CD14-positive monocyte (primary cell): ENCODE measurements around the gene ADAM19. TPM values are rescaled to one million over a fixed set of nuclear protein-coding genes. Genes with fewer than 3 reads are reported as not detected.

Experiments used
- DNase-seq, 3 donors: peaks; one replicate each; pipeline ENCODE4 v3.0.0-alpha.2; 2011 to 2022
- H2AFZ ChIP-seq: 2 replicates; pipeline ENCODE4 v1.6.0; 2012; ENCODE audit warnings: mild to moderate bottlenecking, low read depth, low read length, inconsistent platforms; ENCODE audit not compliant: insufficient read depth, poor library complexity, severe bottlenecking
- H3K27ac ChIP-seq, 2 donors: 1 replicate in 1 of 2; 2 replicates in 1 of 2; pipeline ENCODE4 v1.5.1; 2012 to 2013; ENCODE audit warnings: low read length in 2 of 2, control low read depth in 1 of 2, inconsistent platforms in 1 of 2, low read depth in 1 of 2, mild to moderate bottlenecking in 1 of 2
- H3K27me3 ChIP-seq, 2 donors: one replicate each; pipeline versions ENCODE4 v1.6.0 to v1.6.1; 2011 to 2013; ENCODE audit warnings: low read length in 2 of 2; ENCODE audit not compliant: control insufficient read depth in 2 of 2, insufficient read depth in 2 of 2
- H3K36me3 ChIP-seq, 2 donors: replicated peaks in 1 of 2; 1 replicate in 1 of 2; 2 replicates in 1 of 2; pipeline versions ENCODE4 v1.5.1 to v1.6.1; 2012 to 2013; ENCODE audit warnings: low read length in 2 of 2, control low read depth in 1 of 2, inconsistent platforms in 1 of 2, mild to moderate bottlenecking in 1 of 2; ENCODE audit not compliant: insufficient read depth in 2 of 2, control insufficient read depth in 1 of 2
- H3K4me1 ChIP-seq, 2 donors: 1 replicate in 1 of 2; 2 replicates in 1 of 2; pipeline versions ENCODE4 v1.5.1 to v1.6.1; 2012 to 2013; ENCODE audit warnings: low read length in 2 of 2, control low read depth in 1 of 2, inconsistent platforms in 1 of 2, mild to moderate bottlenecking in 1 of 2, moderate library complexity in 1 of 2; ENCODE audit not compliant: insufficient read depth in 2 of 2, control insufficient read depth in 1 of 2
- H3K4me2 ChIP-seq: replicated peaks from 2 replicates; pipeline ENCODE3; 2012; ENCODE audit warnings: low read length, moderate library complexity, mild to moderate bottlenecking; ENCODE audit not compliant: poor library complexity, severe bottlenecking; ENCODE audit errors: extremely low read depth
- H3K4me3 ChIP-seq, 3 experiments: fragments of 200-600 bp in 1 of 3; sonication (generic) in 1 of 3; replicated peaks in 1 of 3; 1 replicate in 2 of 3; 2 replicates in 1 of 3; pipeline ENCODE4 v1.5.1; 2011 to 2013; ENCODE audit warnings: low read length in 3 of 3, mild to moderate bottlenecking in 3 of 3, control low read depth in 2 of 3, low read depth in 2 of 3, inconsistent platforms in 1 of 3, moderate library complexity in 1 of 3
- H3K79me2 ChIP-seq: 2 replicates; pipeline ENCODE4 v1.6.0; 2012; ENCODE audit warnings: mild to moderate bottlenecking, control low read depth, inconsistent platforms, low read length, moderate library complexity; ENCODE audit not compliant: insufficient read depth
- H3K9ac ChIP-seq: 2 replicates; pipeline ENCODE4 v1.6.0; 2017; ENCODE audit warnings: low read length, mild to moderate bottlenecking; ENCODE audit not compliant: insufficient read depth, poor library complexity, severe bottlenecking
- H3K9me3 ChIP-seq, 2 donors: replicated peaks in 1 of 2; 1 replicate in 1 of 2; 2 replicates in 1 of 2; pipeline versions ENCODE4 v1.5.1 to v1.6.1; 2012 to 2013; ENCODE audit warnings: low read length in 2 of 2, control low read depth in 1 of 2; ENCODE audit not compliant: control insufficient read depth in 1 of 2, insufficient read depth in 1 of 2
- H4K20me1 ChIP-seq: 2 replicates; pipeline ENCODE4 v1.6.0; 2012; ENCODE audit warnings: mild to moderate bottlenecking, low read length, control low read depth, moderate library complexity; ENCODE audit not compliant: insufficient read depth
- H3K27ac Mint-ChIP-seq, 7 donors: one replicate each; pipeline ENCODE4 v1.8.0; 2020; ENCODE audit warnings: mild to moderate bottlenecking in 7 of 7, mixed read lengths in 7 of 7, moderate library complexity in 6 of 7, inconsistent platforms in 2 of 7
- H3K27me3 Mint-ChIP-seq, 3 donors: one replicate each; pipeline ENCODE4 v1.8.0; 2021 to 2022; ENCODE audit warnings: low read depth in 3 of 3, mild to moderate bottlenecking in 3 of 3, mixed read lengths in 3 of 3, moderate library complexity in 3 of 3, inconsistent platforms in 1 of 3
- H3K36me3 Mint-ChIP-seq, 2 donors: one replicate each; pipeline ENCODE4 v1.8.0; 2020; ENCODE audit warnings: mixed read lengths in 2 of 2, inconsistent platforms in 1 of 2, mild to moderate bottlenecking in 1 of 2
- H3K4me1 Mint-ChIP-seq: one replicate; pipeline ENCODE4 v1.8.0; 2020; ENCODE audit warnings: mild to moderate bottlenecking, mixed read lengths
- H3K4me3 Mint-ChIP-seq, 2 donors: one replicate each; pipeline ENCODE4 v1.8.0; 2020; ENCODE audit warnings: mild to moderate bottlenecking in 2 of 2, mixed read lengths in 2 of 2, moderate library complexity in 1 of 2
- H3K9me3 Mint-ChIP-seq, 7 donors: one replicate each; pipeline ENCODE4 v1.8.0; 2020 to 2022; ENCODE audit warnings: mixed read lengths in 7 of 7, mild to moderate bottlenecking in 6 of 7, moderate library complexity in 6 of 7, inconsistent platforms in 2 of 7
- WGBS: methylation state at CpG from one replicate; pipeline ENCODE4 v1.1.5; 2013; ENCODE audit warnings: missing lambda C conversion rate; ENCODE audit not compliant: insufficient coverage; 5-methylcytosine and 5-hydroxymethylcytosine counted together
- intact Hi-C, 2 donors: fragments of 100-400 bp; cut with micrococcal nuclease; formaldehyde crosslinking; loops; one replicate each; pipeline versions ENCODE4 v1.15.0 to v1.15.1; 2023
- polyA plus RNA-seq, 3 donors: library from polyadenylated mRNA; depleted of rRNA in 1 of 3; unstranded in 2 of 3; stranded (reverse) in 1 of 3; fragments of 300-500 nt in 2 of 3; fragments of >200 nt in 1 of 3; fragmentation: Illumina TruSeq in 2 of 3; gene quantifications; 1 replicate in 2 of 3; 2 replicates in 1 of 3; pipeline ENCODE4 v1.2.3, GENCODE V29; 2012 to 2021
- TF ChIP-seq, protein P1 (sequence below): fragments of 200-600 bp; IDR thresholded peaks from one replicate; pipeline ENCODE4 v1.8.0; 2022; ENCODE audit warnings: antibody characterized with exemption, mild to moderate bottlenecking

Gene ADAM19
- polyA plus RNA-seq, 3 donors: 3.0 to 12.7 (median 6.2) TPM

DNA sequence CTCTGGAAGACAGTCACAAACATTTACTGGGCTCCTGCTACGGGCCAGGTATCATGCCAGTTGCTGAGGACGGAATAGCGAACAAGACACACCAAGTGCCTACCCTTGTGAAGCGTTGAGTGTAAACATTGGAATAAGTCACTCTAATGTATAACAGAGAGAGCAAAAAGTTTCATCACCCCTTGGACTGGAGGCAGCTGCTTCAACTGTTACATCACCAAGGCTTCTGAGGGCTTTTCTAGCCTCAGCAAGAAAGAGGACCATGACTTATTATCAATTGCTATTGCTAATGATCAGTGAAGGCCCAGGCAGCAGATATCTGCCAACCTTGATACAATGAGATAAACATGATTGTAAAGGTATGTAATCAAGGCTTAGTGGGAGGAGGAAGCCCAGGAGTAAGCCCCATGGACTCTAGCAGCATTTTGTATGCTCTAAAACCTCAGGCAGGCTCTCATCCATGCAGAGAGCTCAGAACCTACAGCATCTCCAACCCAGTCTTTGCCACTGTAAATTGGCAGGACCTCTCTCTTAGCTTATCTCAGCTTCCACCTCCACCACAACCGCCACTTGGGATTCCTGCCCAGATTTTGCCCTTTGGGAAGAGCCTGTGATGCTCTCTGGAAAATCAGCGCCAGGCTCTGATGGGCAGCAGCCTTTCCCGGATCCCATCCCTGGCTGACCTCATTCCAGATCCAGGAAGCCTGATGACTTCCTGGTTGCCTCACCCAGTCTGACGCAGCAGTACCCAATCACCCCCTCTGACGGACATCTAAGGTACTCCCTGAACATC is 54.5 kb downstream of the ADAM19 start:
- H3K27me3 Mint-ChIP-seq: peaks cover 0 to 5% (median 1%) of the 10 kb centered on the region in 3 donors
- no peak overlapping the region for H3K9ac ChIP-seq
- H3K36me3 Mint-ChIP-seq: peaks cover 51 to 55% of the 10 kb centered on the region in 2 donors
- peaks cover 0 to 2% (median 0%) of the 10 kb centered on the region in 7 donors for H3K9me3 Mint-ChIP-seq
- H2AFZ ChIP-seq: no peak overlapping the region
- TF ChIP-seq, protein P1, sequence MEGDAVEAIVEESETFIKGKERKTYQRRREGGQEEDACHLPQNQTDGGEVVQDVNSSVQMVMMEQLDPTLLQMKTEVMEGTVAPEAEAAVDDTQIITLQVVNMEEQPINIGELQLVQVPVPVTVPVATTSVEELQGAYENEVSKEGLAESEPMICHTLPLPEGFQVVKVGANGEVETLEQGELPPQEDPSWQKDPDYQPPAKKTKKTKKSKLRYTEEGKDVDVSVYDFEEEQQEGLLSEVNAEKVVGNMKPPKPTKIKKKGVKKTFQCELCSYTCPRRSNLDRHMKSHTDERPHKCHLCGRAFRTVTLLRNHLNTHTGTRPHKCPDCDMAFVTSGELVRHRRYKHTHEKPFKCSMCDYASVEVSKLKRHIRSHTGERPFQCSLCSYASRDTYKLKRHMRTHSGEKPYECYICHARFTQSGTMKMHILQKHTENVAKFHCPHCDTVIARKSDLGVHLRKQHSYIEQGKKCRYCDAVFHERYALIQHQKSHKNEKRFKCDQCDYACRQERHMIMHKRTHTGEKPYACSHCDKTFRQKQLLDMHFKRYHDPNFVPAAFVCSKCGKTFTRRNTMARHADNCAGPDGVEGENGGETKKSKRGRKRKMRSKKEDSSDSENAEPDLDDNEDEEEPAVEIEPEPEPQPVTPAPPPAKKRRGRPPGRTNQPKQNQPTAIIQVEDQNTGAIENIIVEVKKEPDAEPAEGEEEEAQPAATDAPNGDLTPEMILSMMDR: no peak
- H3K4me2 ChIP-seq: no peak overlapping the region
- WGBS: 73% methylated on average over 6 of the region's 9 CpGs
- peak overlapping the region in 1 of 7 donors; percentile 50 for H3K27ac Mint-ChIP-seq
- no peak overlapping the region for H3K27ac ChIP-seq
- intact Hi-C loops: no loop called here
- peaks cover 15% of the 10 kb centered on the region for H3K4me1 Mint-ChIP-seq
- H3K4me1 ChIP-seq: peaks cover 4 to 14% of the 10 kb centered on the region in 2 donors
- no peaks in the 10 kb centered on the region for H3K9me3 ChIP-seq
- no peaks in the 10 kb centered on the region for H3K27me3 ChIP-seq
- no peaks in the 10 kb centered on the region for H3K79me2 ChIP-seq
- DNase-seq: no peak
- H3K4me3 ChIP-seq: no peak overlapping the region
- H3K36me3 ChIP-seq: peaks cover 17 to 70% of the 10 kb centered on the region in 2 donors
- no peak overlapping the region for H3K4me3 Mint-ChIP-seq
- peaks cover 41% of the 10 kb centered on the region for H4K20me1 ChIP-seq

DNA sequence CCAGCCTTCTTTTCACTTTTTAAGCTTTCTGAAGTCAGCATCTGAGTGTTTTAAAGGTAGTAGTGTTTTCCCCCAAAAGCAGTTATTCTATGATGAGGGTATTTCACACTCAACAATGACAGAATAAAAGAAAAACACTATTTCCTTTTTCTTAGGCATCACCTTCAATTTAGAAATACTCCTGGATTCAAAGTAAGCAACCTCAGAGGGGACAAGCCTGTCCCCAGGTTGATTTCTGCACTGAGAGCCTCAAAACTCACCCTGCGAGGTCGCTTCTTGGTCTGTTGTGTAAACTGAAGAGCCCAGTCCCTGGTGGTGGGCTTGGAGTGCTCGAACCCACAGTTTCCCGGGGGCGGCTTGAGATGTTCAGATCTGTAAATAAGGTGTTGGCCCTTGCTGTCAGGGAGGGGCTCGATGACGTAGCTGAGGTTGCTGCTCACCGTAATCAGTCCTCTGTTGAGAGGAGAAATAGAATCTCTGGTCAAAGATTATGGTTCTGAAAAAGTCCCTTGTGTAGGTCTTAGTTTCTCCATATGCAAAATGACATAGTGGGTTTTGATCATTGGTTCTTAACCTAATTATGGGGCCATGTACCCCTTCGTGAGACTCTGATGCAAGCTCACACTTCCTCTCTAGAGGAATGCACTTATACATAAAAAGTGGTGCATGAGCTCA is 55.9 kb downstream of the ADAM19 start:
- Histone ChIP-seq H3K4me1 (peaks cover 4 to 14% of the 10 kb centered on the region in 2 donors), H3K27ac (no peak overlapping the region), H3K9ac (no peak overlapping the region), H2AFZ (no peak overlapping the region), H3K27me3 (no peaks in the 10 kb centered on the region), H3K79me2 (no peaks in the 10 kb centered on the region), H3K4me3 (no peak overlapping the region), H3K36me3 (peaks cover 17 to 74% of the 10 kb centered on the region in 2 donors), H3K4me2 (no peak overlapping the region), H3K9me3 (no peaks in the 10 kb centered on the region), H4K20me1 (peaks cover 32% of the 10 kb centered on the region)
- Mint-ChIP-seq H3K4me1 (peaks cover 15% of the 10 kb centered on the region), H3K4me3 (no peak overlapping the region), H3K36me3 (peaks cover 55 to 64% of the 10 kb centered on the region in 2 donors), H3K27me3 (peaks cover 0 to 5% (median 1%) of the 10 kb centered on the region in 3 donors), H3K9me3 (peaks cover 0 to 2% (median 0%) of the 10 kb centered on the region in 7 donors), H3K27ac (no peak overlapping the region)
- intact Hi-C loops: no loop called here
- TF ChIP-seq, protein P1: no peak
- DNase-seq: no peak
- 93% methylated on average over 5 of the region's 9 CpGs for WGBS
